OCI-LY3 (cell line): ENCODE measurements around the gene SHC2.

ENCODE experiments used
- H2AFZ ChIP-seq: fragments of 200-600, 300-600 bp; shearing (Covaris generic); 2 replicates; pipeline ENCODE4 v1.6.0; 2014; ENCODE audit warnings: antibody characterized with exemption, low read depth, low read length
- H3K27ac ChIP-seq: fragments of 200-600, 300-600 bp; sonication (generic); 2 replicates; pipeline ENCODE4 v1.5.1; 2014; ENCODE audit warnings: mild to moderate bottlenecking, low read length, moderate library complexity, mixed read lengths
- H3K27me3 ChIP-seq: fragments of 200-600, 300-600 bp; sonication (generic); 2 replicates; pipeline ENCODE4 v1.6.1; 2014; ENCODE audit warnings: low read depth, low read length, mixed read lengths
- H3K36me3 ChIP-seq: fragments of 200-600, 300-600 bp; sonication (generic); replicated peaks from 2 replicates; pipeline ENCODE3; 2014; ENCODE audit warnings: low read depth, low read length, mixed read lengths
- H3K4me1 ChIP-seq: fragments of 300-600, 200-600 bp; sonication (generic); 2 replicates; pipeline ENCODE4 v1.6.1; 2014; ENCODE audit warnings: low read length, mixed read lengths
- H3K4me2 ChIP-seq: fragments of 200-600, 300-600 bp; sonication (generic); 2 replicates; pipeline ENCODE4 v1.6.1; 2014; ENCODE audit warnings: low read length, mixed read lengths
- H3K4me3 ChIP-seq: fragments of 300-600, 200-600 bp; sonication (generic); 2 replicates; pipeline ENCODE4 v1.5.1; 2014; ENCODE audit warnings: antibody characterized with exemption, mild to moderate bottlenecking, low read length, moderate library complexity
- H3K79me2 ChIP-seq: fragments of 300-600, 200-600 bp; shearing (Covaris generic); 2 replicates; pipeline ENCODE4 v1.6.1; 2014; ENCODE audit warnings: mild to moderate bottlenecking, low read length, mixed read lengths
- H3K9ac ChIP-seq: fragments of 300-600, 200-600 bp; shearing (Covaris generic); 2 replicates; pipeline ENCODE4 v1.6.0; 2014; ENCODE audit warnings: mild to moderate bottlenecking, low read length, moderate library complexity
- H3K9me3 ChIP-seq: fragments of 200-600, 300-600 bp; shearing (Covaris generic); 2 replicates; pipeline ENCODE4 v1.6.1; 2014; ENCODE audit warnings: low read length, mixed read lengths; ENCODE audit not compliant: insufficient read depth
- H4K20me1 ChIP-seq: fragments of 200-600, 300-600 bp; sonication (generic); 2 replicates; pipeline ENCODE4 v1.6.1; 2016; ENCODE audit warnings: low read length, mixed read lengths; ENCODE audit not compliant: insufficient read depth
- CTCF ChIP-seq: fragments of 200-600, 300-600 bp; sonication (generic); IDR thresholded peaks from 2 replicates; pipeline ENCODE4 v1.5.1; 2014; ENCODE audit warnings: antibody characterized with exemption, low read length, low read depth
- EZH2phosphoT487 ChIP-seq: fragments of 200-600 bp; shearing (Covaris generic); IDR thresholded peaks from 2 replicates; pipeline ENCODE4 v1.6.1; 2018; ENCODE audit warnings: antibody characterized with exemption, mixed run types, low read depth

SHC2 gene

GRCh38 chr19:409516-410242 is 51.2 kb downstream of the SHC2 start:
- Histone ChIP-seq H3K27me3 (no peaks in the 10 kb centered on the region), H3K79me2 (no peaks in the 10 kb centered on the region), H3K27ac (no peak overlapping the region), H3K4me2 (no peak overlapping the region), H4K20me1 (no peaks in the 10 kb centered on the region), H3K9ac (no peak overlapping the region), H3K36me3 (no peaks in the 10 kb centered on the region), H3K4me3 (no peak overlapping the region), H2AFZ (no peak overlapping the region), H3K4me1 (no peaks in the 10 kb centered on the region), H3K9me3 (no peaks in the 10 kb centered on the region)
- no peak for TF ChIP-seq EZH2phosphoT487
- no peak for TF ChIP-seq CTCF

GRCh38 chr19:408902-409515 is 51.8 kb downstream of the SHC2 start, which contains the start of gene C2CD4C:
Gene C2CD4C (minus strand): TSS chr19:409147. CDS start chr19:408361, 786 bp downstream.
- Histone ChIP-seq H3K79me2 (no peaks in the 10 kb centered on the region), H3K9ac (no peak within 1 kb of the TSS), H3K4me1 (no peaks in the 10 kb centered on the region), H3K9me3 (no peaks in the 10 kb centered on the region), H3K27me3 (no peaks in the 10 kb centered on the region), H3K4me3 (no peak within 1 kb of the TSS), H2AFZ (no peak within 1 kb of the TSS), H3K27ac (no peak within 1 kb of the TSS), H4K20me1 (no peaks in the 10 kb centered on the region), H3K36me3 (no peaks in the 10 kb centered on the region), H3K4me2 (no peak within 1 kb of the TSS)
- TF ChIP-seq CTCF (no peak), EZH2phosphoT487 (no peak)

GRCh38 chr19:408441-408901 is 52.4 kb downstream of the SHC2 start:
- Histone ChIP-seq H3K4me2 (no peak overlapping the region), H3K9ac (no peak overlapping the region), H3K36me3 (no peaks in the 10 kb centered on the region), H3K27me3 (no peaks in the 10 kb centered on the region), H3K4me3 (no peak overlapping the region), H3K9me3 (no peaks in the 10 kb centered on the region), H3K79me2 (no peaks in the 10 kb centered on the region), H3K4me1 (no peaks in the 10 kb centered on the region), H4K20me1 (no peaks in the 10 kb centered on the region), H3K27ac (no peak overlapping the region), H2AFZ (no peak overlapping the region)
- no peak for TF ChIP-seq CTCF
- no peak for TF ChIP-seq EZH2phosphoT487
